ENCODE measurements around the gene ADK. TPM values are rescaled to one million over a fixed set of nuclear protein-coding genes. Genes with fewer than 3 reads are reported as not detected.

ADK gene
- total RNA-seq, 1 donor from 2014 or later, result 26.2 TPM

GRCh38 chr10:74651565-74651964, 500.5 kb downstream of the ADK start:
- H3K4me3 Mint-ChIP-seq, result no peak overlapping the region
- H3K9me3 Mint-ChIP-seq, result peaks cover 4% of the 10 kb centered on the region
- no peak overlapping the region for H3K27ac Mint-ChIP-seq
- H3K4me1 Mint-ChIP-seq, result peaks cover 5% of the 10 kb centered on the region
- DNase-seq (ENCODE audit: low spot score in 2 of 2, unreplicated experiment in 2 of 2), result no peak
- H3K36me3 Mint-ChIP-seq, result peaks cover 11% of the 10 kb centered on the region
- TF ChIP-seq, protein P1, sequence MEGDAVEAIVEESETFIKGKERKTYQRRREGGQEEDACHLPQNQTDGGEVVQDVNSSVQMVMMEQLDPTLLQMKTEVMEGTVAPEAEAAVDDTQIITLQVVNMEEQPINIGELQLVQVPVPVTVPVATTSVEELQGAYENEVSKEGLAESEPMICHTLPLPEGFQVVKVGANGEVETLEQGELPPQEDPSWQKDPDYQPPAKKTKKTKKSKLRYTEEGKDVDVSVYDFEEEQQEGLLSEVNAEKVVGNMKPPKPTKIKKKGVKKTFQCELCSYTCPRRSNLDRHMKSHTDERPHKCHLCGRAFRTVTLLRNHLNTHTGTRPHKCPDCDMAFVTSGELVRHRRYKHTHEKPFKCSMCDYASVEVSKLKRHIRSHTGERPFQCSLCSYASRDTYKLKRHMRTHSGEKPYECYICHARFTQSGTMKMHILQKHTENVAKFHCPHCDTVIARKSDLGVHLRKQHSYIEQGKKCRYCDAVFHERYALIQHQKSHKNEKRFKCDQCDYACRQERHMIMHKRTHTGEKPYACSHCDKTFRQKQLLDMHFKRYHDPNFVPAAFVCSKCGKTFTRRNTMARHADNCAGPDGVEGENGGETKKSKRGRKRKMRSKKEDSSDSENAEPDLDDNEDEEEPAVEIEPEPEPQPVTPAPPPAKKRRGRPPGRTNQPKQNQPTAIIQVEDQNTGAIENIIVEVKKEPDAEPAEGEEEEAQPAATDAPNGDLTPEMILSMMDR (IDR thresholded peaks at IDR 0.05; ENCODE audit: unreplicated experiment), result no peak
- no peaks in the 10 kb centered on the region for H3K27me3 Mint-ChIP-seq (ENCODE audit: low read depth)

DNA sequence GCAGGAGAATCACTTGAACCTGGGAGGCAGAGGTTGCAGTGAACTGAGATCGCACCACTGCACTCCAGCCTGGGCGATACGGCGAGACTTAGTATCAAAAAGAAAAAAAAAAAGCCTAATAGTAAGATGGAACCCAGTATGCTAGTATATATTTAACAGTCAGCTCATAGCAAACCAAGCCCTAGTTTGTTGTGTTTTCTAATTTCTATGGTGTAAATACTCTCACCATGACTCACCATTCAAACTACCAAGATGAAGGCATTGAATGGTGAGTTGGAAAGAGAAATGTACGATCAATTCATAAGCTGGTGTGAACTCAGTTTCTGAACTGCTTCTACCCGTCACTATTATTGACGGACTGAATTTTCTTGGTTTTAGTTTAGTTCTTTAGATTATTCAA, 501.6 kb downstream of the ADK start:
- DNase-seq (ENCODE audit: low spot score in 2 of 2, unreplicated experiment in 2 of 2), result no peak
- TF ChIP-seq, protein P1 (IDR thresholded peaks at IDR 0.05; ENCODE audit: unreplicated experiment), result no peak
- no peak overlapping the region for H3K4me3 Mint-ChIP-seq
- H3K27me3 Mint-ChIP-seq (ENCODE audit: low read depth), result no peaks in the 10 kb centered on the region
- H3K4me1 Mint-ChIP-seq, result peaks cover 5% of the 10 kb centered on the region
- H3K27ac Mint-ChIP-seq, result no peak overlapping the region
- H3K36me3 Mint-ChIP-seq, result peaks cover 11% of the 10 kb centered on the region
- H3K9me3 Mint-ChIP-seq, result peaks cover 4% of the 10 kb centered on the region

DNA sequence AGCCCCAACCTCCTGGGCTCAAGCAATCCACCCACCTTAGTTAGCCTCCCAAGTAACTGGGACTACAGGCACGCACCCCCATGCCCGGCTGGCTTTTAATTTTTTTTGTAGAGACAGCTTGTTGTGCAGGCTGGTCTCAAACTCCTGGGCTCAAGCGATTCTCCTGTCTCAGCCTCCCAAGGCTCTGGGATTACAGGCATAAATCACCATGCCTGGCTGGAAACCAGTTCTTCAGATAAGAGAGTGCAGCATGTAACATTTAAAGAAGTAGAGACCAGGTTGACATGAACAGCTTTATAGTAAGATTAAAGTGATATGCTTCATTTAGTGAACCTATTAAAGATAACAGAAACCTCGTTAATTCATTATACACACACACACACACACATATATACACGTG, 507.5 kb downstream of the ADK start:
- no peak overlapping the region for H3K27ac Mint-ChIP-seq
- TF ChIP-seq, protein P1 (IDR thresholded peaks at IDR 0.05; ENCODE audit: unreplicated experiment), result no peak
- H3K27me3 Mint-ChIP-seq (ENCODE audit: low read depth), result no peaks in the 10 kb centered on the region
- no peak overlapping the region for H3K4me3 Mint-ChIP-seq
- H3K9me3 Mint-ChIP-seq, result no peaks in the 10 kb centered on the region
- no peak for DNase-seq (ENCODE audit: low spot score in 2 of 2, unreplicated experiment in 2 of 2)
- peaks cover 5% of the 10 kb centered on the region for H3K36me3 Mint-ChIP-seq
- H3K4me1 Mint-ChIP-seq, result no peaks in the 10 kb centered on the region

- Mint-ChIP-seq H3K36me3 (no peaks in the 10 kb centered on the region), H3K9me3 (peaks cover 5% of the 10 kb centered on the region), H3K27me3 (ENCODE audit: low read depth) (no peaks in the 10 kb centered on the region), H3K4me3 (no peak overlapping the region), H3K27ac (no peak overlapping the region), H3K4me1 (no peaks in the 10 kb centered on the region)
- DNase-seq (ENCODE audit: low spot score in 2 of 2, unreplicated experiment in 2 of 2), result no peak
- TF ChIP-seq, protein P1 (IDR thresholded peaks at IDR 0.05; ENCODE audit: unreplicated experiment), result no peak
Measured at GRCh38 chr10:74662635-74663034, 511.6 kb downstream of the ADK start.

GRCh38 chr10:74669210-74669609, 518.2 kb downstream of the ADK start:
- Mint-ChIP-seq H3K4me3 (no peak overlapping the region), H3K4me1 (peaks cover 2% of the 10 kb centered on the region), H3K36me3 (peaks cover 9% of the 10 kb centered on the region), H3K9me3 (peaks cover 1% of the 10 kb centered on the region), H3K27me3 (ENCODE audit: low read depth) (no peaks in the 10 kb centered on the region), H3K27ac (no peak overlapping the region)
- DNase-seq (ENCODE audit: low spot score in 2 of 2, unreplicated experiment in 2 of 2), result no peak
- TF ChIP-seq, protein P1 (IDR thresholded peaks at IDR 0.05; ENCODE audit: unreplicated experiment), result no peak

GRCh38 chr10:74671716-74672115, 520.7 kb downstream of the ADK start:
- Mint-ChIP-seq H3K9me3 (no peaks in the 10 kb centered on the region), H3K27me3 (ENCODE audit: low read depth) (no peaks in the 10 kb centered on the region), H3K4me1 (peaks cover 2% of the 10 kb centered on the region), H3K4me3 (no peak overlapping the region), H3K27ac (no peak overlapping the region), H3K36me3 (peaks cover 11% of the 10 kb centered on the region)
- TF ChIP-seq, protein P1 (IDR thresholded peaks at IDR 0.05; ENCODE audit: unreplicated experiment), result no peak
- no peak for DNase-seq (ENCODE audit: low spot score in 2 of 2, unreplicated experiment in 2 of 2)

Measured in mesothelial cell of epicardium (in vitro differentiated cells).